ENCODE measurements around the gene POLR3E.

- TF ChIP-seq CTCF (IDR thresholded peaks at IDR 0.05; ENCODE audit: poor library complexity) (no peak), EZH2phosphoT487 (IDR thresholded peaks at IDR 0.05; ENCODE audit: low read depth, severe bottlenecking, unreplicated experiment) (no peak), EZH2 (IDR thresholded peaks at IDR 0.05; ENCODE audit: borderline replicate concordance) (no peak)
These were observed 50.1 kb downstream of the POLR3E start for GRCh38 chr16:22347100-22347820.
